ENCODE data around the gene PLA2G4F.

Gene PLA2G4F

GRCh38 chr15:42155546-42156242 is 742 bp downstream of the PLA2G4F start:
- DNase-seq (ENCODE audit: low read depth in 1 of 2, low spot score in 1 of 2) = no peak
- Histone ChIP-seq H3K27me3 (ENCODE audit: insufficient read depth, poor library complexity, severe bottlenecking) (no peaks in the 10 kb centered on the region), H3K4me3 (replicated peaks; ENCODE audit: insufficient read depth, low read length) (no peak overlapping the region), H3K27ac (replicated peaks) (no peak overlapping the region)
- TF ChIP-seq REST (IDR thresholded peaks at IDR 0.05; ENCODE audit: insufficient replicate concordance, low read depth) = no peak
- TF ChIP-seq POLR2AphosphoS5 (IDR thresholded peaks at IDR 0.05; ENCODE audit: low read depth) = no peak
- no peak for TF ChIP-seq SPI1 (IDR thresholded peaks at IDR 0.05; ENCODE audit: borderline replicate concordance, low read depth)
- TF ChIP-seq, protein P1, sequence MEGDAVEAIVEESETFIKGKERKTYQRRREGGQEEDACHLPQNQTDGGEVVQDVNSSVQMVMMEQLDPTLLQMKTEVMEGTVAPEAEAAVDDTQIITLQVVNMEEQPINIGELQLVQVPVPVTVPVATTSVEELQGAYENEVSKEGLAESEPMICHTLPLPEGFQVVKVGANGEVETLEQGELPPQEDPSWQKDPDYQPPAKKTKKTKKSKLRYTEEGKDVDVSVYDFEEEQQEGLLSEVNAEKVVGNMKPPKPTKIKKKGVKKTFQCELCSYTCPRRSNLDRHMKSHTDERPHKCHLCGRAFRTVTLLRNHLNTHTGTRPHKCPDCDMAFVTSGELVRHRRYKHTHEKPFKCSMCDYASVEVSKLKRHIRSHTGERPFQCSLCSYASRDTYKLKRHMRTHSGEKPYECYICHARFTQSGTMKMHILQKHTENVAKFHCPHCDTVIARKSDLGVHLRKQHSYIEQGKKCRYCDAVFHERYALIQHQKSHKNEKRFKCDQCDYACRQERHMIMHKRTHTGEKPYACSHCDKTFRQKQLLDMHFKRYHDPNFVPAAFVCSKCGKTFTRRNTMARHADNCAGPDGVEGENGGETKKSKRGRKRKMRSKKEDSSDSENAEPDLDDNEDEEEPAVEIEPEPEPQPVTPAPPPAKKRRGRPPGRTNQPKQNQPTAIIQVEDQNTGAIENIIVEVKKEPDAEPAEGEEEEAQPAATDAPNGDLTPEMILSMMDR (IDR thresholded peaks at IDR 0.05; ENCODE audit: insufficient read depth, low read length) = no peak
- TF ChIP-seq GABPA (IDR thresholded peaks at IDR 0.05; ENCODE audit: low read depth) = no peak

GRCh38 chr15:42154956-42155355 is 1.5 kb downstream of the PLA2G4F start:
- no peaks in the 10 kb centered on the region for H3K27me3 ChIP-seq (ENCODE audit: insufficient read depth, poor library complexity, severe bottlenecking)
- no peak for TF ChIP-seq SPI1 (IDR thresholded peaks at IDR 0.05; ENCODE audit: borderline replicate concordance, low read depth)
- no peak for TF ChIP-seq REST (IDR thresholded peaks at IDR 0.05; ENCODE audit: insufficient replicate concordance, low read depth)
- TF ChIP-seq GABPA (IDR thresholded peaks at IDR 0.05; ENCODE audit: low read depth) = no peak
- no peak for TF ChIP-seq POLR2AphosphoS5 (IDR thresholded peaks at IDR 0.05; ENCODE audit: low read depth)
- TF ChIP-seq, protein P1 (IDR thresholded peaks at IDR 0.05; ENCODE audit: insufficient read depth, low read length) = no peak
- no peak for DNase-seq (ENCODE audit: low read depth in 1 of 2, low spot score in 1 of 2)
- H3K4me3 ChIP-seq (replicated peaks; ENCODE audit: insufficient read depth, low read length) = no peak overlapping the region
- no peak overlapping the region for H3K27ac ChIP-seq (replicated peaks)

- TF ChIP-seq POLR2AphosphoS5 (IDR thresholded peaks at IDR 0.05; ENCODE audit: low read depth) (no peak), SPI1 (IDR thresholded peaks at IDR 0.05; ENCODE audit: borderline replicate concordance, low read depth) (no peak), GABPA (IDR thresholded peaks at IDR 0.05; ENCODE audit: low read depth) (no peak), REST (IDR thresholded peaks at IDR 0.05; ENCODE audit: insufficient replicate concordance, low read depth) (no peak)
- TF ChIP-seq, protein P1 (IDR thresholded peaks at IDR 0.05; ENCODE audit: insufficient read depth, low read length) = no peak
- Histone ChIP-seq H3K27ac (replicated peaks) (no peak overlapping the region), H3K4me3 (replicated peaks; ENCODE audit: insufficient read depth, low read length) (no peak overlapping the region), H3K27me3 (ENCODE audit: insufficient read depth, poor library complexity, severe bottlenecking) (no peaks in the 10 kb centered on the region)
- no peak for DNase-seq (ENCODE audit: low read depth in 1 of 2, low spot score in 1 of 2)
Observed at GRCh38 chr15:42154212-42154941, 2.1 kb downstream of the PLA2G4F start.

Data from HL-60 (cell line).